SIG-M5 treated with dmso at 0.1 percent for 504 hours (cell line): ENCODE measurements around the gene USP24.
A peak's percentile ranks its signal among the peaks of the same experiment; 100 is the strongest.
"Not testable (repeated sequence)": the region's sequence is repeated elsewhere in the genome, so short reads cannot be mapped to it uniquely, and the experiment has no call there.

ENCODE experiments used
- DNase-seq: peaks from one replicate; lab custom pipeline; 2025; ENCODE audit not compliant: unreplicated experiment; lab: John Stamatoyannopoulos, UW

Gene USP24

DNA sequence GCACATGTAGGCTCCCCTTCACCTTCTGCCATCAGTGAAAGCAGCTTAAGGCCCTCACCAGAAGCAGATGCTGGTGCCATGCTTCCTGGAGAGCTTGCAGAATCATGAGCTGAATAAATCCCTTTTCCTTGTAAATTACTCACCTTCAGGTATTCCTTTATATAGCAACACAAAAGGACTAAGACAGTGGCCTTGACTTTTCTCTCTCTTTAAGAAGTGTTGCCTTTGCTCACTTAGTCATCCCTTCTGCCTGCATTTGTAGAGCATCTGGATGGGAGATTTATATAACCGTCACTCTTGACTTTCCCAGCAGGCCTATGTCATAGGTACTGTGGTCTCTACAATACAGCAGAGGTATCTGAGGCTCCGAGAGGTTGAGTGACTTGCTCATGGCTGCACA, 172.2 kb downstream of the USP24 start:
- no peak for DNase-seq

DNA sequence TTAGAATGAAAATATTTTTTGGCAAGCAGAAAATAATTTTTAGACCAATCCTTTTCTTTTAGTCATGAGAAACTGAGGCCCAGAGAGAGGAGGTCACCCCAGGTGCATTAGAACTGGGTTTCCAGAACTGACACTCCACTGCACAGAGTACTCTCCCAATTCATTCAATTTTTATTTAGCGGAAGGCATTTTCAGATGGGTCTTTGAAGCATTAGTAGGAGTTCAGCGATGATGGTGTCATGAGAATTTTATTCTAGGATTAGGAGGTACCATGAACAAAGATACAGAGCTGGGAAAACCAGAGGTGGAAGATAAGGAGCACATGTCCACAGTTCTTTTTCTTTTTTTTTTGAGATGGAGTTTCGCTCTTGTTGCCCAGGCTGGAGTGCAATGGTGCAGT, 173.6 kb downstream of the USP24 start:
- no peak for DNase-seq

DNA sequence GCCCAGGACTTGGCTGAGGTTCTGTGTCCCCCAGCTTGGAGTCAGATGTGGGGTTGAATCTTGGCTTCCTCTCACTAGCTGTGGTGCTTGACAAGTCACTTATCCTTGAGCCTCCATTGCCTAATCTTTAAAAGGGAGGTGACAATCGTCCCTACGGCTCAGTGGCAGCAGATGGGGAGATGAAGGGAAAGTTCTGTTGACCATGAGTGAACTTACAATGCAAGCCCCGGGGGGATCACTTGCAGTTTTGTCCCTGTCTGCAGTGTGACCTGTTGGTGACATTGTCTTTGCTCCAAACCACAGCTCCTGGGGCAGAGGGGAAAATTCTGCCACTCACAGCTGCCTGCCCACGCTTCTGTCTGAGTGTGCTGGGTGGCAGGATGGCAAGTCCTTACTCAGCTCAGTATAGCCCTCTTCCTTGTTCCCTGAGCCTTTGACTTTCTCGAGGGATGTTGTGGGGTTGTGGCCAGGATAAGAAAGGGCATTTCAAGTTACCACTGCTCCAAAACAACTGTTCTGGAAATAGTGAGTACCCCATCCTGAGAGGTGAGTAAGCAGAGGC, 174.2 kb downstream of the USP24 start:
- no peak for DNase-seq

DNA sequence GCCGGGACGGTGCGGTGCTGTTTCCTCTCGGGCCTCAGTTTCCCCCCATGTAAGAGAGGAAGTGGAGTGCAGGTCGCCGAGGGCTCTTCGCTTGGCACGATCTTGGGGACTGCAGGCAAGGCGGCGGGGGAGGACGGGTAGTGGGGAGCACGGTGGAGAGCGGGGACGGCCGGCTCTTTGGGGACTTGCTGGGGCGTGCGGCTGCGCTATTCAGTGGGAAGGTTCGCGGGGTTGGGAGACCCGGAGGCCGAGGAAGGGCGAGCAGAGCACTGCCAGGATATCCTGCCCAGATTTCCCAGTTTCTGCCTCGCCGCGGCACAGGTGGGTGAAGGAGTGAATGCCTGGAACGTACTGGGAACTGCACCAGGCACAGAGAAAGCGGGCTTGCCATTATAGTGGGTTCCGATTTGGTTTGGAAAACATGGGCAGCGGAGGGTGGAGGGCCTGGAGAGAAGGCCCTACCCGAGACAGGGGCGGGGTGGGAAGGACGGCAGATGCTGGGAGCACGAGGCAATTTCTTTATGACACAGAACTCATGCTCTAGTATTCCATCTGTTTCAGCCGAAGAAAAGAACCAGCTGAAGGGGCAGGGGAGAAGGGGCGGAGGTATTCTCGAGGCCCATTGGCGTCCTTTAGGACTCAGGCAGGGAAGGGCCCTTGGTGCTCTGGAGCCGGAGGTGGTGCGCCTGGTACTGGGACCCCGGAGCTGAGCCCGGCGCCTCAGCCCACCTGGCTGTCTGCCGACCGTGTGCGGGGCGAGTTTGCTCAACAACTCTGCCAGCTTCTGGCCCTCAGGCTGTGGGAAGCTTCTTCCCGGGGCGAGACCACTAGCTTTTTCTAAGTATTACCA, 174.9 kb downstream of the USP24 start:
- no peak for DNase-seq

DNA sequence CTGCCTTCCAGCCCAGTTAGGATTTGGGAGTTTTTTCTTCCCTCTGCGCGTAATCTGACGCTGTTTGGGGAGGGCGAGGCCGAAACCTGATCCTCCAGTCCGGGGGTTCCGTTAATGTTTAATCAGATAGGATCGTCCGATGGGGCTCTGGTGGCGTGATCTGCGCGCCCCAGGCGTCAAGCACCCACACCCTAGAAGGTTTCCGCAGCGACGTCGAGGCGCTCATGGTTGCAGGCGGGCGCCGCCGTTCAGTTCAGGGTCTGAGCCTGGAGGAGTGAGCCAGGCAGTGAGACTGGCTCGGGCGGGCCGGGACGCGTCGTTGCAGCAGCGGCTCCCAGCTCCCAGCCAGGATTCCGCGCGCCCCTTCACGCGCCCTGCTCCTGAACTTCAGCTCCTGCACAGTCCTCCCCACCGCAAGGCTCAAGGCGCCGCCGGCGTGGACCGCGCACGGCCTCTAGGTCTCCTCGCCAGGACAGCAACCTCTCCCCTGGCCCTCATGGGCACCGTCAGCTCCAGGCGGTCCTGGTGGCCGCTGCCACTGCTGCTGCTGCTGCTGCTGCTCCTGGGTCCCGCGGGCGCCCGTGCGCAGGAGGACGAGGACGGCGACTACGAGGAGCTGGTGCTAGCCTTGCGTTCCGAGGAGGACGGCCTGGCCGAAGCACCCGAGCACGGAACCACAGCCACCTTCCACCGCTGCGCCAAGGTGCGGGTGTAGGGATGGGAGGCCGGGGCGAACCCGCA, 175.7 kb downstream of the USP24 start, which contains the start of gene PCSK9:
TSS of gene PCSK9 (plus strand) at position 207 of the 741 bp plus-strand sequence. CDS start at position 497, 290 bp downstream.
- DNase-seq: no peak

DNA sequence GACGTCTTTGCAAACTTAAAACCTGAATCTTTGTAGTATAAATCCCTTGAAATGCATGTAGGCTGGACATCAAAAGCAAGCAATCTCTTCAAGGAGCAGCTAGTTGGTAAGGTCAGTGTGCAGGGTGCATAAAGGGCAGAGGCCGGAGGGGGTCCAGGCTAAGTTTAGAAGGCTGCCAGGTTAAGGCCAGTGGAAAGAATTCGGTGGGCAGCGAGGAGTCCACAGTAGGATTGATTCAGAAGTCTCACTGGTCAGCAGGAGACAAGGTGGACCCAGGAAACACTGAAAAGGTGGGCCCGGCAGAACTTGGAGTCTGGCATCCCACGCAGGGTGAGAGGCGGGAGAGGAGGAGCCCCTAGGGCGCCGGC, 176.2 kb downstream of the USP24 start:
- DNase-seq: no peak

DNA sequence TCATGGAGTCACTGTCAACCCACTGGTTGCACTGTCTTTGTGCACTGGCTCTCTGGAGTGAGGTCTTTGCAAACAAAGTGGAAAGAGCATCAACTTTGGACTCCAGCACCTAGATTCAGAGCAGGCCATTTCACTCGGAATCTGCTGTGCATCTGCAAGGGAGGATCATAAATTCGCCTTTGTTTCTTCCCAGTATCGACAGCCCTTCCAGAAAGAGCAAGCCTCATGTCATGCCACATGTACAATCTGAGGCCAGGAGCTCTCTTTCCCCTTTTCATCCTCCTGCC, 176.7 kb downstream of the USP24 start:
- no peak for DNase-seq

DNA sequence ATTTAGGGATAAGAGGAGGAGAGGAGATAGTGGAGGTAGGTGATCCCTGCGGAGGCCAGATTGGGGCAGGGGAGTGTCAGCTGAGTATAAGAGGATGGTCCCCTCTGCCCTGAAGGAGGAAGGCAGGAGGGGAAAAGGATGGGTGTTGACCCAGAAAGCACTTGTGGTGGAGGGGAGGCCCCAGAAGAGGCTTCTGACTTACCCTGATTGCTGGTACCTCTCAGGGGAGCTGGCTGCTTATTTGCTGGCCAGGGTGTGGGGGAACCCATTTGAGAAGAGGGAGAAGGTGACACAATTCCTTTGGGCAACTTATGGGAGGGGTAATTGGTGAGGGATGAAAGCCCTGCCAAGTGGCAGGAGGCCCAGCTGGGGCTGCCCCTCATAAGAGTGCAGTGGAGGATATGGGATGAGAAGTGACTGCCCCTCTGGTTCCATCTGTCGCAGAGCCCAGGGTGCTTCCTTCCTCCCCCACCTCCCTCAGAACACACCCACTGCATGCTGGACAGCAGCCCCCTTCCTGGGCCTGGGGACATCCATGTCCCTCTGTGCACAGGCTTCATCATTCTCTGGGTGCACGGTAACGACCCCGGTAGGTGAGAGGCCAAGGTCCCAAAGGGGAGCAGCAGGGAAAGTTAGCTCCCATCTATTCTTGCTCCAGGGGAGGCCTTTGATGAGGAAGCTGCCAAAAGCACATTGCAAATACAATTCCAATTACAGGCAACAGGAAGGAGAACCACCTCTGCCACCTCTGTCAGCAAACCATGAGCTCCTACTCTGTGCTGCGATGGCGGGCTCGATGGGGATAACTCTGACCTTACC, 177.2 kb downstream of the USP24 start:
- no peak for DNase-seq

DNA sequence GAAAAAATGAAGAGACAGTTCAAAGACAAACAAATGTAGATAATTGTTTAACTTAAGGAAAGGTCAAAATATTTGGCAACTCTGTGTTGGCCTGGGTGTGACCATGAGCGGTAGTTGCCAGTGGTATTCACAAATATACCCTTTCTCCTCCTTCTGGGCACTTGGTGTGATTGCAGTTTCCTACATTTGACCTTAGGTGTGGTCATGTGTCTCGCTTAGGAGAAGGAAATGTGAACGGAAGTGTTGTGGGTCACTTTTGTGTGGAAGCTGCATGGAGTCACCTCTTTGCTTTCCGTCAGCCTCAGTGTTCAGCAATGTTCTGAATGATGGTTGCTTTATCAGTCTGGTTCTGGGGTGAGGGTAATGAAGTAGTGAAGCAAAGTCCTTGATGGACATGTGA, 179.3 kb downstream of the USP24 start:
- DNase-seq: peak; percentile 32

DNA sequence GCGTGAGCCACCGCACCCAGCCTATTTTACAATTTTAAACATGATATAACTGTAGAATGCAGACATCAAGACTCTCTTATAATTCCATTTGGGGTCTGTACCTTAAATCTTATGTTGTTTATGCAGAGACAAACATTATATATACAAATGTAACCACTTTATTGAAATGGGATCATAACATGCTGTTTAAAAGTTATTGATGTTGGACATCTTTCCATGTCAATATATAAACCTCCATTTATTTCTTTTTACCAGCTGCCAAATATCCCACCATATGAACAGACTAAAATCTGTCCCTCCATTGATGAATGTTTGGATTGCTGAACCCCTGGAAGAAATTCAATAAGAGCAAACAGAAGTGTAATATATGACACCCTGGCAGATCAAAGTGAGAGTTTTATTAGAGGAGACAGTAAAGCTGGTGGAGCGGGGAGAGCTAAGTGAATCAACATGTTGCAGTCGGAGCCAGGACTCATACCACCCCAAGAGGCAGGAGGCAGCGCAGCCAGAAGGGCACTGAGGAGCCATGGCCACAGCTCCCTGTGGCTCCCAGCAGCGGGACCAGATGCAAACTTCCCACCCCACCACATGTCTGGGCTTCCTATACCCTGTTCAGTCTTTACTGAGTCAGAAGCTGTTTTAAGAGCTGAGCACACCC, 180.6 kb downstream of the USP24 start:
- no peak for DNase-seq

DNA sequence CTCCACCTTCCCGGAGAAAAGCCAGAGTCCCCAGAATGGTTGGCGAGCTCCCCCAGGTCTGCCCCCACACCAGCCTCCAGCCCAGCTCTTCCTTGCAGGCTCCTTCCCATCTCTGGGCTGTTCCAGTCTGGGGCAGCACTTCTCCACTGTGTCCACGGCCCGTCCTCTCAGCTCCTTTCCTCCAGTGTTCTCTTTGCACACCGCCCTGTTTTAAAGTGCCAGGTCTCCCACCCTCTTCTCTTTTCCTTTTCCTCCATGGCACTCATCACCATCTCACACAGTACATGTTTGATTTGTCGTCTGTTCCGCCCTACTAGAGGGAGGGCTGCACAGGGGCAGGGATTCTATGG, 181.9 kb downstream of the USP24 start:
- no peak for DNase-seq

DNA sequence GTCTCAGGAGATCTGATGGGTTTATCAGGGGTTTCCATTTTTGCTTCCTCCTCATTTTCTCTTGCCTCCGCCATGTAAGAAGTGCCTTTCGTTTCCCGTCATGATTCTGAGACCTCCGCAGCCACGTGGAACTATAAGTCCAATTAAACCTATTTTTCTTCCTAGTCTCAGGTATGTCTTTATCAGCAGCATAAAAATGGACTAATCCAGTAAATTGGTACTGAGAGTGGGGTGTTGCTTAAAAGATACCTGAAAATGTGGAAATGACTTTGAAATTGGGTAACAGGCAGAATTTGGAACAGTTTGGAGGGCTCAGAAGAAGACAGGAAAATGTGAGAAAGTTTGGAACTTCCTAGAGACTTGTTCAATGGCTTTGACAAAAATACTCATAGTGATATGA, 184.1 kb downstream of the USP24 start:
- not testable (repeated sequence) for DNase-seq

DNA sequence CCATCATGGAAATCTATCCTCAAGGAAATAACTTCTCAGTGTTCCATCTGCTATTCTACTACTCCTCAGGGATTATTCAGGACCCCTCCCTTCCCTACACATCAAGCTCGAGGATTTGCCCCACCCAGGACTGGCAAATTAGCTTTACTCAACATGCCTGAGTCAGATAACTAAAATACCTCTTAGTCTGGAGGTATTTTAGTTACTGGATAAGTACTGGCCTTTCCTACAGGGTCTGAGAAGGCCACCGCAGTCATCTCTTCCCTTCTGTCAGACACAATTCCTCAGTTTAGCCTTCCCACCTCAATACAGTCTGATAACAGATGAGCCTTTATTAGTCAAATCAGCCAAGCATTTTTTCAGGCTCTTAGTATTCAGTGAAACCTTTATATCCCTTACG, 188.5 kb downstream of the USP24 start:
- not testable (repeated sequence) for DNase-seq

DNA sequence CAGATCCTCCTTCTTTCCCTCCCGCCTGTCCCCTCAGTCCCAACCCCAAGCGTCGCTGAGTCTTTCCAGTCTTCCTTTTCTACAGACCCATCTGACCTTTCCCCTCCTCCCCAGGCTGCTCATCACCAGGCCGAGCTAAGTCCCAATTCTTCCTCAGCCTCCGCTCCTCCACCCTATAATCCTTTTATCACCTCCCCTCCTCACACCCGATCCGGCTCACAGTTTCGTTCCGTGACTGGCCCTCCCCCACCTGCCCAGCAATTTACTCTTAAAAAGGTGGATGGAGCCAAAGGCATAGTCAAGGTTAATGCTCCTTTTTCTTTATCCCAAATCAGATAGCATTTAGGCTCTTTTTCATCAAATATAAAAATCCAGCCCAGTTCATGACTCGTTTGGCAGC, 191.0 kb downstream of the USP24 start:
- not testable (repeated sequence) for DNase-seq

DNA sequence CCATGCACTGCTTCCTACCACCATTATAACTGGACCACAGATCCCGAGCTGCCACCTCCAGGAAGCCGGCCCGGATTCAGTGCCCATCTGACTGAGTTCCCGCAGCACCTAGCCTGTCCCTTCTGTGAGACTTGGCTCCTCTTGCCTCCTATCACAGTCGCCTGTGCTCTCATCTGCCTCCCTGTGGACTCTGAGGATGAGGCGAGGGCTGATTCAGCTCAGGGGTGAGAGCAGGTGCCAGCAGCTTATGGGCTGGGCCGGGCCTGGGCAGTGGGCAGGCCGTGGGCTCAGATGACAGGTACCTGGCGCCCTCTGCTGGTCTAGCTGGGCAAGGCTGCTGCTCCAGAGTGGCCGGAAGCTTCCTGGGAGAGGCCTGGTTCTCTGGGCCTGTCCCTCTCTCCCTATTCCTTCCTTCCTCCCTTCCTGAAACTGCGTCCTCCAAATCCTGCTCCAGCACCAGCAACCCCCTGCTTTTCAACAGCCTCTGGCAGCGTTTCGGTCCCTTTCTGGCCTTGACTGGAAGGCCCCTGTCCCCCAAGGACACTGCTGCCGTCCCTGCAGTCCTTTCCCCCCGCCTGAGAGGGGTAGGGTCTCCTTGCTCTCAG, 193.1 kb downstream of the USP24 start:
- DNase-seq: peak; percentile 63

DNA sequence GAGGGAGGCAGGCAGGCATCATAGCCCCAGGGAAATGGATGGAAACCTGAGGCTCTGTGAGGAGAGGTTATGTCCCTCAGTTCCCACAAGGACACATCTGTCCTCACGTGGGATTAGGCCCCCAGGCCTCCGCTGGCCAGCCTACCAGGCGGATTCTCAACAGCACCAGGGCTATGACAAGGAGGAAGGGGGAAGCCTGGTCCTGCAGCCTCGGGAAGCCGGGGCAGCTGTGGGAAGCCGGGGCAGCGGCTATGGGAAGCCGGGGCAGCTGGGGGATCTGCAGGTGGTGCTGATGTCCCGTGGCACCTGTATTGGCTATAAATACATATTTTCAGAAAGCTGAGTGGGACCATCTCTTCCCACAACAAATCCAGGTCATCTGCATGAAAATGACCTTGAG, 196.8 kb downstream of the USP24 start:
- DNase-seq: no peak
